MCF 10A (cell line): ENCODE results near the gene ABLIM1. TPM values are rescaled to one million over a fixed set of nuclear protein-coding genes. Genes with fewer than 3 reads are reported as not detected.
A peak's percentile ranks its signal among the peaks of the same experiment; 100 is the strongest.

Source experiments
- BruUV-seq: library from RNA; stranded (reverse); fragments of 400-500 nt; replicated peaks from 2 replicates; lab custom pipeline; 2021; lab: Mats Ljungman, UMichigan
- CTCF ChIA-PET: fragments of 300-600 bp; sonication (Branson Sonifier 250); formaldehyde crosslinking; extraction: SDS; loops from one replicate; lab custom pipeline; 2021; ENCODE audit warnings: antibody characterized with exemption, inconsistent platforms; lab: Yijun Ruan, JAX
- POLR2A ChIA-PET: fragments of 300-600, 350-650 bp; sonication (Branson Sonifier 250); formaldehyde crosslinking; extraction: SDS; loops from one replicate; lab custom pipeline; 2020; ENCODE audit warnings: antibody characterized with exemption, inconsistent platforms; lab: Yijun Ruan, JAX
- DNase-seq: peaks from one replicate; pipeline ENCODE4 v3.0.0-alpha.2; 2018; ENCODE audit not compliant: unreplicated experiment
- H3K27ac Mint-ChIP-seq: one replicate; pipeline ENCODE4 v1.8.0; 2022; ENCODE audit warnings: mild to moderate bottlenecking, low read depth, mixed read lengths; ENCODE audit not compliant: unreplicated experiment
- H3K27me3 Mint-ChIP-seq: one replicate; pipeline ENCODE4 v1.8.0; 2022; ENCODE audit warnings: mixed read lengths; ENCODE audit not compliant: insufficient read depth, unreplicated experiment
- H3K36me3 Mint-ChIP-seq: one replicate; pipeline ENCODE4 v1.8.0; 2022; ENCODE audit warnings: mild to moderate bottlenecking, moderate library complexity, mixed read lengths; ENCODE audit not compliant: insufficient read depth, unreplicated experiment
- H3K4me1 Mint-ChIP-seq: one replicate; pipeline ENCODE4 v1.8.0; 2022; ENCODE audit warnings: mixed read lengths; ENCODE audit not compliant: insufficient read depth, unreplicated experiment
- H3K4me3 Mint-ChIP-seq: one replicate; pipeline ENCODE4 v1.8.0; 2022; ENCODE audit warnings: mild to moderate bottlenecking, moderate library complexity, mixed read lengths; ENCODE audit not compliant: unreplicated experiment
- H3K9me3 Mint-ChIP-seq: one replicate; pipeline ENCODE4 v1.8.0; 2022; ENCODE audit warnings: mixed read lengths; ENCODE audit not compliant: unreplicated experiment
- CTCF ChIP-seq: fragments of 200-600 bp; IDR thresholded peaks from one replicate; pipeline ENCODE4 v1.8.0; 2022; ENCODE audit warnings: antibody characterized with exemption, mild to moderate bottlenecking; ENCODE audit not compliant: unreplicated experiment
- intact Hi-C: fragments of 100-400 bp; cut with micrococcal nuclease; formaldehyde crosslinking; loops from 2 replicates; pipeline ENCODE4 v1.14.1; 2022
- total RNA-seq: library from RNA; stranded (reverse); gene quantifications from 2 replicates; pipeline ENCODE4 v1.2.3, GENCODE V29; 2022

Gene ABLIM1
- total RNA-seq, 1 experiment from 2014 or later = 94.5 TPM

DNA sequence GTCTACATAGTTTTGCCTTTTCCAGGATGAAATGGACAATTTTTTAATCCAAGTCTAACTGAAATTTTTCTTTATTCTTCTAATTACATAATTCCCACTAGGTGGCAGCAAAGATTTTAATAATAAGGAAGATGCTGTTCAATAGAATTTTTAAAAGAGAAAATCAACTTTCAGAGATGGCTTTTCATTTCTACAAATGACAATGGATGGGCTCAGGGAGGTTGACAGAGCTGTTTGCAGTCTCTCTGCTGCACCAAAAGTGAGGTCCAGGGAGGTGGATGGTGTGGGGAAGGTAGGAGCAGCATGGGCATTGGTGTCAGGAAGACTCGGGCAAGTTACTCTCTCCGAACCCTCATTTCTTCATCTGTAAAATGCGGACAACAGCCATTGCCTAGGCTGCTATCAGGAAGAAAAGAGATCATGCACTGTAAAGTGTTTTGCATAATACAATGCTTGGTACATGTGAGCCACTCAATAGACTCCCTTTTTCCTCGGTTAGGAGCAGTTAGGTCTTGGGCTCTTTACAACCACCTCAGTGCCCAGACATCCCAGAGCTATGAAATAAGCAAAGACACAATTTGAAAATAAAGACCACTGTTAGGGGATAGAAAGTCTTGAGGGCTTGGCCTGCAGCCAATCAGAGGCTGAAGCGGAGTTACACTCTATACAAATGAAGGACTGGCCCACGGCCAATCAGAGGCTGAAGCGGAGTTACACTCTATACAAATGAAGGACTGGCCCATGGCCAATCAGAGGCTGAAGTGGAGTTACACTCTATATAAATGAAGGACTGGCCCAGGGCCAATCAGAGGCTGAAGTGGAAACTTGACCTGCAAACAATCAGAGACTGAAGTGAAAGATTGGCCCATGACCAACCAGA, 107.1 kb downstream of the ABLIM1 start:
- ChIA-PET POLR2A (interaction anchor here (0.8 to 1.8 kb wide), 7 partner anchors 51 to 274 kb away, joined by 3 to 9 read pairs (median 4); no protein-coding TSS in a partner anchor), CTCF (interaction anchor here (0.5 to 8.0 kb wide), 31 partner anchors 10 to 281 kb away, joined by 3 to 114 read pairs (median 4); partner anchors contain the start of gene FHIP2A)
- H3K27ac Mint-ChIP-seq = no peak overlapping the region
- H3K4me1 Mint-ChIP-seq = peaks cover 13% of the 10 kb centered on the region
- intact Hi-C loops = loop anchor here (1.0 to 5.0 kb wide), 4 partner anchors 81 to 328 kb away; no protein-coding TSS in a partner anchor
- H3K4me3 Mint-ChIP-seq = no peak overlapping the region
- peak; percentile 42 for TF ChIP-seq CTCF
- peak; percentile 39 for DNase-seq
- no peaks in the 10 kb centered on the region for H3K36me3 Mint-ChIP-seq
- no TSS peak for BruUV-seq
- H3K9me3 Mint-ChIP-seq = no peaks in the 10 kb centered on the region
- no peaks in the 10 kb centered on the region for H3K27me3 Mint-ChIP-seq

DNA sequence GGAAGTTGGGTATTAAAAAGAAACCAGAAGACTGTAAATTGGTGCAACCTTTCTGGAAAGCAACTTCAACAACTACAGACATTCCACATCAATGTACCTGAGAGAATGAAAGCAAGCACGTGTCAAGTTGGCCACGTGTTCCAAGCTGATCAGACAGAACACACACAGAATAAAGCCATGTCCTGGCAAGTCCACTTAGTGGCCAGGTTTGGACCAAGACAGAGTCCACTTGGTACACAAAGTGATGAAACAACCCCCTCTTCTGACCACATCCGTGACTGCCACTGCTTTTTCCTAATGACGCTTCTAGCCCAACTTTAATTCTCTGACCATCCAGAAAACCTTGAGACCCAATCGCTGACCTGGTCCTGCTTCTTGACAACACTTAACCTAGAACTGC, 109.4 kb downstream of the ABLIM1 start:
- peak overlapping the region; percentile 23 for H3K27ac Mint-ChIP-seq
- DNase-seq = peak; percentile 61
- peaks cover 3% of the 10 kb centered on the region for H3K36me3 Mint-ChIP-seq
- ChIA-PET CTCF (interaction anchor here (0.7 to 8.0 kb wide), 19 partner anchors 9 to 683 kb away, joined by 3 to 114 read pairs (median 5); partner anchors contain the start of gene FHIP2A), POLR2A (interaction anchor here (0.9 to 2.0 kb wide), 4 partner anchors 77 to 273 kb away, joined by 3 to 8 read pairs (median 4); partner anchors contain the start of gene FHIP2A)
- peaks cover 25% of the 10 kb centered on the region for H3K4me1 Mint-ChIP-seq
- BruUV-seq = no TSS peak
- intact Hi-C loops = loop anchor here (1.0 to 2.0 kb wide), 3 partner anchors 77 to 580 kb away; no protein-coding TSS in a partner anchor
- no peak overlapping the region for H3K4me3 Mint-ChIP-seq
- no peaks in the 10 kb centered on the region for H3K9me3 Mint-ChIP-seq
- TF ChIP-seq CTCF = peak; percentile 58
- no peaks in the 10 kb centered on the region for H3K27me3 Mint-ChIP-seq

- Mint-ChIP-seq H3K4me1 (peaks cover 25% of the 10 kb centered on the region), H3K27me3 (no peaks in the 10 kb centered on the region), H3K9me3 (no peaks in the 10 kb centered on the region), H3K27ac (no peak overlapping the region), H3K36me3 (peaks cover 6% of the 10 kb centered on the region), H3K4me3 (no peak overlapping the region)
- ChIA-PET CTCF (interaction anchor here (0.7 to 8.0 kb wide), 12 partner anchors 8 to 582 kb away, joined by 3 to 114 read pairs (median 7); partner anchors contain the start of gene FHIP2A), POLR2A (interaction anchor here (0.6 to 2.2 kb wide), 4 partner anchors 21 to 394 kb away, joined by 3 to 9 read pairs (median 5); no protein-coding TSS in a partner anchor)
- TF ChIP-seq CTCF = no peak
- no peak for DNase-seq
- intact Hi-C loops = no loop called here
- BruUV-seq = no TSS peak
Observed at GRCh38 chr10:114547514-114547913, 110.6 kb downstream of the ABLIM1 start.

- intact Hi-C loops = no loop called here
- no peak for DNase-seq
- Mint-ChIP-seq H3K27ac (no peak overlapping the region), H3K9me3 (no peaks in the 10 kb centered on the region), H3K4me1 (peaks cover 25% of the 10 kb centered on the region), H3K27me3 (no peaks in the 10 kb centered on the region), H3K36me3 (peaks cover 8% of the 10 kb centered on the region), H3K4me3 (no peak overlapping the region)
- ChIA-PET POLR2A (interaction anchor here (0.6 to 2.2 kb wide), 3 partner anchors 20 to 395 kb away, joined by 3 to 9 read pairs (median 5); no protein-coding TSS in a partner anchor), CTCF (interaction anchor here (0.7 to 8.0 kb wide), 6 partner anchors 20 to 583 kb away, joined by 3 to 80 read pairs (median 18); partner anchors contain the start of gene FHIP2A)
- no peak for TF ChIP-seq CTCF
- no TSS peak for BruUV-seq
Observed at GRCh38 chr10:114547056-114547455, 111.0 kb downstream of the ABLIM1 start.
